ENCODE data around the gene ZNF468. TPM values are rescaled to one million over a fixed set of nuclear protein-coding genes. Genes with fewer than 3 reads are reported as not detected.
"Not testable (repeated sequence)": the region's sequence is repeated elsewhere in the genome, so short reads cannot be mapped to it uniquely, and the experiment has no call there.

The ZNF468 gene
- total and polyA plus RNA-seq, 2 donors (not counting 1 experiment from before 2014, with no cell fraction given), result 10.2 to 30.6 TPM

DNA sequence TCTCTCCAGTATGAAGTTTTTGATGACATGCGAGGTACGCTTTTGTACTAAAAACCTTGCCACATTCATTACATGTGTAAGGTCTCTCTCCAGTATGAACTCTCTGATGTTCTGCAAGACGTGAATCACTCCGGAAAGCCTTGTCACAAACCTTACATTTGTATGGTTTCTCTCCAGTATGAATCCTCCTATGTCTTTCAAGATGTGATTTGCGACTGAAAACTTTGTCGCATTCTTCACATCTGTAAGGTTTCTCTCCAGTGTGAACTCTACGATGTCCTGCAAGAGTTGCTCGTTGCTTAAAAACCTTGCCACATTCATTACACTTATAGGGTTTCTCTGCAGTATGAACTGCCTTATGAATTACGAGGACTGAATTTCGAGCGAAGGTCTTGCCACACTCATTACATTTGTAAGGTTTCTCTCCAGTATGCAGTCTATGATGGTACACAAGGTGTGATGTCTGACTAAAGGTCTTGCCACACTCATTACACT lies 23.5 kb upstream of the ZNF468 start:
- no peak overlapping the region for H3K4me3 ChIP-seq (replicated peaks in 1 of 4; ENCODE audit: control extremely low read depth in 1 of 4, insufficient read depth in 1 of 4, low read depth in 3 of 4, low read length in 4 of 4)
- H2AFZ ChIP-seq (ENCODE audit: low read length), result no peak overlapping the region
- TF ChIP-seq, protein P1, sequence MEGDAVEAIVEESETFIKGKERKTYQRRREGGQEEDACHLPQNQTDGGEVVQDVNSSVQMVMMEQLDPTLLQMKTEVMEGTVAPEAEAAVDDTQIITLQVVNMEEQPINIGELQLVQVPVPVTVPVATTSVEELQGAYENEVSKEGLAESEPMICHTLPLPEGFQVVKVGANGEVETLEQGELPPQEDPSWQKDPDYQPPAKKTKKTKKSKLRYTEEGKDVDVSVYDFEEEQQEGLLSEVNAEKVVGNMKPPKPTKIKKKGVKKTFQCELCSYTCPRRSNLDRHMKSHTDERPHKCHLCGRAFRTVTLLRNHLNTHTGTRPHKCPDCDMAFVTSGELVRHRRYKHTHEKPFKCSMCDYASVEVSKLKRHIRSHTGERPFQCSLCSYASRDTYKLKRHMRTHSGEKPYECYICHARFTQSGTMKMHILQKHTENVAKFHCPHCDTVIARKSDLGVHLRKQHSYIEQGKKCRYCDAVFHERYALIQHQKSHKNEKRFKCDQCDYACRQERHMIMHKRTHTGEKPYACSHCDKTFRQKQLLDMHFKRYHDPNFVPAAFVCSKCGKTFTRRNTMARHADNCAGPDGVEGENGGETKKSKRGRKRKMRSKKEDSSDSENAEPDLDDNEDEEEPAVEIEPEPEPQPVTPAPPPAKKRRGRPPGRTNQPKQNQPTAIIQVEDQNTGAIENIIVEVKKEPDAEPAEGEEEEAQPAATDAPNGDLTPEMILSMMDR (conservative IDR thresholded peaks at IDR 0.05 in 1 of 2, IDR thresholded peaks at IDR 0.05 in 1 of 2; ENCODE audit: low read depth in 1 of 2, low read length in 2 of 2), result no peak
- no peak for TF ChIP-seq EZH2 (IDR thresholded peaks at IDR 0.05; ENCODE audit: low read length, missing control alignments)
- DNase-seq (ENCODE audit: low read depth in 2 of 2), result no peak
- H3K36me3 ChIP-seq (ENCODE audit: control insufficient read depth, insufficient read depth, low read length), result peaks cover 6% of the 10 kb centered on the region
- no peaks in the 10 kb centered on the region for H3K9me3 ChIP-seq (ENCODE audit: control insufficient read depth, insufficient read depth, low read depth, low read length)
- H3K27ac ChIP-seq (ENCODE audit: insufficient read depth, low read length), result no peak overlapping the region
- H3K79me2 ChIP-seq (ENCODE audit: control insufficient read depth, insufficient read depth, low read length), result no peaks in the 10 kb centered on the region
- H3K4me1 ChIP-seq (ENCODE audit: control insufficient read depth, extremely low read depth, insufficient read depth, low read length), result no peaks in the 10 kb centered on the region
- H4K20me1 ChIP-seq (ENCODE audit: control insufficient read depth, extremely low read depth, insufficient read depth, low read length), result no peaks in the 10 kb centered on the region
- no peaks in the 10 kb centered on the region for H3K27me3 ChIP-seq (ENCODE audit: control insufficient read depth, insufficient read depth, low read length)
- no peak overlapping the region for H3K9ac ChIP-seq (ENCODE audit: insufficient read depth, low read length)
- no peak overlapping the region for H3K4me2 ChIP-seq (ENCODE audit: extremely low read depth, insufficient read depth, low read length)

DNA sequence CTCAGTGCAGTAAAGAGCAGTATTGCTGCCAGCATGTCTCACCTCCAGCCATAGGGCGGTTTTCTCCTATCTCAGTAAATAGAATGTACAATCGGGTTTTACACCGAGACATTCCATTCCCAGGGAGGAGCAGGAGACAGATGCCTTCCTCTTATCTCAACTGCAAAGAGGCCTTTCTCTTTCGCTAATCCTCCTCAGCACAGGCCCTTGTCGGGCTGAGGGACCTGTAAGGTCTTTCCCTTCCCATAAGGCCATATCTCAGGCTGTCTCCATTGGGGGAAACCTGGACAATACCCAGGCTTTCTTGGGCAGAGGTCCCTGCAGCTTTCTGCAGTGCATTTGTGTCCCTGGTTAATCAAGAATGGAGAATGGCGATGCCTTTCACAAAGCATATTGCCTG lies 15.6 kb upstream of the ZNF468 start:
- H3K4me2 ChIP-seq (ENCODE audit: extremely low read depth, insufficient read depth, low read length); H3K79me2 ChIP-seq (ENCODE audit: control insufficient read depth, insufficient read depth, low read length); DNase-seq (ENCODE audit: low read depth in 2 of 2); H3K4me1 ChIP-seq (ENCODE audit: control insufficient read depth, extremely low read depth, insufficient read depth, low read length); H4K20me1 ChIP-seq (ENCODE audit: control insufficient read depth, extremely low read depth, insufficient read depth, low read length); H3K27ac ChIP-seq (ENCODE audit: insufficient read depth, low read length); H3K9ac ChIP-seq (ENCODE audit: insufficient read depth, low read length); H3K4me3 ChIP-seq (replicated peaks in 1 of 4; ENCODE audit: control extremely low read depth in 1 of 4, insufficient read depth in 1 of 4, low read depth in 3 of 4, low read length in 4 of 4); H2AFZ ChIP-seq (ENCODE audit: low read length); H3K27me3 ChIP-seq (ENCODE audit: control insufficient read depth, insufficient read depth, low read length); H3K36me3 ChIP-seq (ENCODE audit: control insufficient read depth, insufficient read depth, low read length); H3K9me3 ChIP-seq (ENCODE audit: control insufficient read depth, insufficient read depth, low read depth, low read length): not testable (repeated sequence)

DNA sequence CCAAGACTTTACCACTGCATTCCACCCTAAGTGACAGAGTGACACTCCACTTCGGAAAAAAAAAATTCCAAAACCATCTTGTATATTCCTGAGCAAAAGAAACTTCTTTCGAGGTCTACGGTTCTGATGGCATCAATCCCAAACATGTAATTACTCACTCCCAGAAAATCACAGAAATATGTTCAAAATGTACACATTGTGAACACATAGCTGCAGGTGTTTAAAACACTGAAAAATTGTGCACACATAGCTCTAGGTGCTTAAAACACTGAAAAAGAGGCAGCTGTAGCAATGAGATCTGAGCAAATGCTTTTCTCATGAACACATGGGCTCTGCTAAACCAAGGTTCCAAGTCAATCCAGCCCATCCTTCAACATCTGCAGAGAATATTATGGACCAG lies 14.0 kb upstream of the ZNF468 start:
- H3K4me2 ChIP-seq (ENCODE audit: extremely low read depth, insufficient read depth, low read length), result no peak overlapping the region
- no peaks in the 10 kb centered on the region for H3K9me3 ChIP-seq (ENCODE audit: control insufficient read depth, insufficient read depth, low read depth, low read length)
- H3K4me1 ChIP-seq (ENCODE audit: control insufficient read depth, extremely low read depth, insufficient read depth, low read length), result no peaks in the 10 kb centered on the region
- no peak overlapping the region for H3K4me3 ChIP-seq (replicated peaks in 1 of 4; ENCODE audit: control extremely low read depth in 1 of 4, insufficient read depth in 1 of 4, low read depth in 3 of 4, low read length in 4 of 4)
- no peak overlapping the region for H2AFZ ChIP-seq (ENCODE audit: low read length)
- no peak overlapping the region for H3K9ac ChIP-seq (ENCODE audit: insufficient read depth, low read length)
- no peaks in the 10 kb centered on the region for H4K20me1 ChIP-seq (ENCODE audit: control insufficient read depth, extremely low read depth, insufficient read depth, low read length)
- H3K27ac ChIP-seq (ENCODE audit: insufficient read depth, low read length), result no peak overlapping the region
- no peak for DNase-seq (ENCODE audit: low read depth in 2 of 2)
- H3K36me3 ChIP-seq (ENCODE audit: control insufficient read depth, insufficient read depth, low read length), result no peaks in the 10 kb centered on the region
- TF ChIP-seq EZH2 (IDR thresholded peaks at IDR 0.05; ENCODE audit: low read length, missing control alignments), result no peak
- TF ChIP-seq, protein P1 (conservative IDR thresholded peaks at IDR 0.05 in 1 of 2, IDR thresholded peaks at IDR 0.05 in 1 of 2; ENCODE audit: low read depth in 1 of 2, low read length in 2 of 2), result no peak
- H3K27me3 ChIP-seq (ENCODE audit: control insufficient read depth, insufficient read depth, low read length), result no peaks in the 10 kb centered on the region
- no peaks in the 10 kb centered on the region for H3K79me2 ChIP-seq (ENCODE audit: control insufficient read depth, insufficient read depth, low read length)

DNA sequence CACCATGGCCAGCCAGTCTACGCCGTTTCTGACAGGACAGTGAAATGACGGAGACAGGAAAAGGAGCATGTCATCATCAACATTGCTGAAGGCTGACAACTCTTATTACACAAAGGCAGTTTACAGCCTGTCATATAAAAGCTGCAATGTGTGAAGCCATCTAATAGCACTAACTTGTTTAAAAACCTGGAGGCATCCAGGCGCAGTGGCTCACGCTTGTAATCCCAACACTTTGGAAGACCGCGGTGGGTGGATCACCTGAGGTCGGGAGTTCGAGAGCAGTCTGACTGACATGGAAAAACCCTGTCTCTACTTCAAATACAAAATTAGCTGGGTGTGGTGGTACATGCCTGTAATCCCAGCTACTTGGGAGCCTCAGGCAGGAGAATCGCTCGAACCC lies 10.6 kb upstream of the ZNF468 start:
- not testable (repeated sequence) for H3K27ac ChIP-seq (ENCODE audit: insufficient read depth, low read length); H3K9ac ChIP-seq (ENCODE audit: insufficient read depth, low read length); H3K79me2 ChIP-seq (ENCODE audit: control insufficient read depth, insufficient read depth, low read length); DNase-seq (ENCODE audit: low read depth in 2 of 2); H3K4me2 ChIP-seq (ENCODE audit: extremely low read depth, insufficient read depth, low read length); H3K9me3 ChIP-seq (ENCODE audit: control insufficient read depth, insufficient read depth, low read depth, low read length); H3K4me1 ChIP-seq (ENCODE audit: control insufficient read depth, extremely low read depth, insufficient read depth, low read length); H3K36me3 ChIP-seq (ENCODE audit: control insufficient read depth, insufficient read depth, low read length); H2AFZ ChIP-seq (ENCODE audit: low read length); H3K4me3 ChIP-seq (replicated peaks in 1 of 4; ENCODE audit: control extremely low read depth in 1 of 4, insufficient read depth in 1 of 4, low read depth in 3 of 4, low read length in 4 of 4); H4K20me1 ChIP-seq (ENCODE audit: control insufficient read depth, extremely low read depth, insufficient read depth, low read length); H3K27me3 ChIP-seq (ENCODE audit: control insufficient read depth, insufficient read depth, low read length)

DNA sequence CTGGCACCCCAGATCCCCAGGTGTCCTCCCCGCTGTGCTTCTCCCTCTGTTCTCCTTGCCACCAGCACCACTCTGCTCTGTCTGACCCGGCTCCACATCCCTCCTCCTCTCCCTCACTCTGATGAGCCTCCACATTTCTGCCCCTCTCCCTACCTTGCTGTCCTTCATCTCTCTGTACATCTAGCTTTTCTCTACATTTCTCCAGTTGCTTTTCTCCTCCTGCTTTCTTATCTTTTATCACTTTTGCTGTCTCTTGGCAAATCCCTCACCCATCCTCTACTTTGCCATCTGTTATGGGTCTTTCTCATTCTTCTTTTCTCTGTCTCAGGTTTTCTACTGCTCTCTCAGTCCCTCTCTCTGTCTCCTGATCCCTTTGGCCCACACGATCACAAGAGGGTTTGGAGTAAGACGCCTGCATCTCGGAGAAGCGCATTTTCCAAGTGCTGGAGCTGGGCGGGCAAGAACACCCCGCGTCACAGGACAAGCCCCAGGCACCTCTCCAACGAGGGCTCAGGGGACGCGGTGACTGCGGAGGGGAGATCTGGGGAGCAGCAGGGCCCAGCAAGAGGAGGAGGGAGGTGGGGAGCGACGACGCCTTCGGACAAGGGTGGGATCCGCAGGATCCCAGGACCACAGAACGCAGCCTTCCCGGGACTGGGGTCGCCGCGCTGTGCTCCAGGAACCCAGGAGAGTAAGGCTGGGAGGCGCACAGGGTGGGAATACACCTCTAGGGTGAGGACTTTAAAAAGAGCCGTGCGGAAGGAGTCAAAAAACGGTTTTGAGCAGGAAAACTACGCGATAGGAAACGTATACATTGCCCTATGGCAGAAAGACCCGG lies 660 bp downstream of the ZNF468 start:
- peak overlapping the region; percentile 68 for H3K27ac ChIP-seq (ENCODE audit: insufficient read depth, low read length)
- H3K27me3 ChIP-seq (ENCODE audit: control insufficient read depth, insufficient read depth, low read length); H3K36me3 ChIP-seq (ENCODE audit: control insufficient read depth, insufficient read depth, low read length); H3K79me2 ChIP-seq (ENCODE audit: control insufficient read depth, insufficient read depth, low read length); H3K9me3 ChIP-seq (ENCODE audit: control insufficient read depth, insufficient read depth, low read depth, low read length); H3K4me1 ChIP-seq (ENCODE audit: control insufficient read depth, extremely low read depth, insufficient read depth, low read length); H4K20me1 ChIP-seq (ENCODE audit: control insufficient read depth, extremely low read depth, insufficient read depth, low read length): not testable (repeated sequence)
- DNase-seq (ENCODE audit: low read depth in 2 of 2), result peak; percentile 8 to 13
- peak overlapping the region; percentile 58 for H2AFZ ChIP-seq (ENCODE audit: low read length)
- H3K9ac ChIP-seq (ENCODE audit: insufficient read depth, low read length), result peak overlapping the region; percentile 66
- H3K4me2 ChIP-seq (ENCODE audit: extremely low read depth, insufficient read depth, low read length), result peak overlapping the region; percentile 32
- H3K4me3 ChIP-seq (replicated peaks in 1 of 4; ENCODE audit: control extremely low read depth in 1 of 4, insufficient read depth in 1 of 4, low read depth in 3 of 4, low read length in 4 of 4), result peak overlapping the region; percentile 60 to 85 (median 76)

Measured in fibroblast of lung (primary cell).